ENCODE data around the gene CDH4.
A peak's percentile ranks its signal among the peaks of the same experiment; 100 is the strongest.

Gene CDH4

GRCh38 chr20:61356196-61356595 is 104.1 kb downstream of the CDH4 start:
- no peak for DNase-seq (ENCODE audit: low spot score)

- DNase-seq (ENCODE audit: low spot score): no peak
Measured at GRCh38 chr20:61357119-61357518, 105.1 kb downstream of the CDH4 start.

GRCh38 chr20:61359254-61359653 is 107.2 kb downstream of the CDH4 start:
- DNase-seq (ENCODE audit: low spot score): no peak

- DNase-seq (ENCODE audit: low spot score): no peak
Measured at GRCh38 chr20:61360296-61360695, 108.2 kb downstream of the CDH4 start.

GRCh38 chr20:61360940-61361339 is 108.9 kb downstream of the CDH4 start:
- no peak for DNase-seq (ENCODE audit: low spot score)

- DNase-seq (ENCODE audit: low spot score): no peak
Measured at GRCh38 chr20:61361501-61361900, 109.4 kb downstream of the CDH4 start.

- DNase-seq (ENCODE audit: low spot score): no peak
Measured at GRCh38 chr20:61364147-61364546, 112.1 kb downstream of the CDH4 start.

GRCh38 chr20:61366914-61367313 is 114.9 kb downstream of the CDH4 start:
- DNase-seq (ENCODE audit: low spot score): no peak

GRCh38 chr20:61369731-61370520 is 117.9 kb downstream of the CDH4 start:
- no peak for DNase-seq (ENCODE audit: low spot score)

GRCh38 chr20:61370841-61371303 is 118.8 kb downstream of the CDH4 start:
- DNase-seq (ENCODE audit: low spot score): peak; percentile 61

- DNase-seq (ENCODE audit: low spot score): no peak
Measured at GRCh38 chr20:61371501-61372136, 119.6 kb downstream of the CDH4 start.

GRCh38 chr20:61372137-61373054 is 120.3 kb downstream of the CDH4 start:
- no peak for DNase-seq (ENCODE audit: low spot score)

GRCh38 chr20:61373055-61373399 is 121.0 kb downstream of the CDH4 start:
- no peak for DNase-seq (ENCODE audit: low spot score)

- DNase-seq (ENCODE audit: low spot score): no peak
Measured at GRCh38 chr20:61373956-61374545, 122.0 kb downstream of the CDH4 start.

- no peak for DNase-seq (ENCODE audit: low spot score)
Measured at GRCh38 chr20:61376541-61377240, 124.6 kb downstream of the CDH4 start.

- DNase-seq (ENCODE audit: low spot score): no peak
Measured at GRCh38 chr20:61378694-61379355, 126.8 kb downstream of the CDH4 start.

GRCh38 chr20:61379898-61380544 is 128.0 kb downstream of the CDH4 start:
- DNase-seq (ENCODE audit: low spot score): no peak

- no peak for DNase-seq (ENCODE audit: low spot score)
Measured at GRCh38 chr20:61380545-61380915, 128.5 kb downstream of the CDH4 start.

GRCh38 chr20:61382194-61382593 is 130.1 kb downstream of the CDH4 start:
- DNase-seq (ENCODE audit: low spot score): no peak

GRCh38 chr20:61385296-61385695 is 133.2 kb downstream of the CDH4 start:
- DNase-seq (ENCODE audit: low spot score): no peak

GRCh38 chr20:61385731-61386130 is 133.7 kb downstream of the CDH4 start:
- no peak for DNase-seq (ENCODE audit: low spot score)
